A673 (cell line): ENCODE results near the gene CELF4.

Experiments used
- CTCF ChIP-seq: fragments of 300-800, 200-600 bp; sonication (generic); conservative IDR thresholded peaks from 2 replicates; pipeline ENCODE4 v1.5.1; 2017; ENCODE audit warnings: low read depth, mild to moderate bottlenecking, antibody characterized with exemption, low read length, moderate library complexity, mixed read lengths
- EZH2 ChIP-seq: fragments of 200-600 bp; sonication (generic); IDR thresholded peaks from 2 replicates; pipeline ENCODE4 v1.6.1; 2017; ENCODE audit warnings: borderline replicate concordance, low read depth, mild to moderate bottlenecking, mixed read lengths, antibody characterized with exemption, low read length; ENCODE audit not compliant: poor library complexity, severe bottlenecking

- TF ChIP-seq CTCF (no peak), EZH2 (no peak)
These were observed 272.2 kb downstream of the CELF4 start for GRCh38 chr18:37293359-37293758.
